Measurements from ENCODE around the gene TBC1D13. TPM values are rescaled to one million over a fixed set of nuclear protein-coding genes. Genes with fewer than 3 reads are reported as not detected.

Gene TBC1D13
- total RNA-seq, 1 donor from 2014 or later: 16.6 TPM

DNA sequence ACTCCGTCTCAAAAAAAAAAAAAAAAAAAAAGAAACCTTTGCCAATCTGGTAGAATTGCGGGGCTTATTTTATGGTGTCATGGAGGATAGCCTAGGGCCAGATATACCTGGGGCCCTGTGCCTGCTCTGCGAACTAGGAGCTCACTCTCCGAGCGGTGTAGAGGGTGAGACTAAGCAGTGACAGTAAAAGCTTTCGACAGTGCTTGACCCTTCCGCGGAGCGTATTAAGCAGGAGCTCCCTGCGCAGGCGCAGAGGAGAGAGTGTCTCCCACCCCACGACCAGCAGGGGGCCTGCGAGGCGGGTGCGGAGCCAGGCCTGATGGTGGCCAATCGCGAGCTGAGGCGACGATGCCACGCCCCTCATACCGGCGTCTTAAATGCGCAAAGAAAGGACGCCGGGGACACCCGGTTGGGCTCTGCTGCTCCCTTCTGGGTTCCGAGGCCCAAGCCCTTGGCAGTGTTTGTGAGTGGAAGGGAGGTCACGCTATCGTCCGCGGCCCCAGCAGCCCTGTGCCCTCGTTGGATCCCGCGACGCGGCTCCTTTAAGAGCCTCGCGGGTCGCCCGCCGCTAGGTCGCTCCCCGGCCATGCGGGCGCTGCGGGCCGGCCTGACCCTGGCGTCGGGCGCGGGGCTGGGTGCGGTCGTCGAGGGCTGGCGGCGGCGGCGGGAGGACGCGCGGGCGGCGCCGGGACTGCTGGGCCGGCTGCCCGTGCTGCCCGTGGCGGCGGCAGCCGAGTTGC is 31.2 kb downstream of the TBC1D13 start, which contains the start of gene ENDOG:
Gene ENDOG, plus strand, starts transcription at position 402 of the 740 bp plus-strand sequence. Its CDS starts 185 bp downstream, at position 587.
- DNase-seq (peak; percentile 99), ATAC-seq (ENCODE audit: poor library complexity) (peak; percentile 94)
- intact Hi-C loops (cut with DNase I): no loop called here

DNA sequence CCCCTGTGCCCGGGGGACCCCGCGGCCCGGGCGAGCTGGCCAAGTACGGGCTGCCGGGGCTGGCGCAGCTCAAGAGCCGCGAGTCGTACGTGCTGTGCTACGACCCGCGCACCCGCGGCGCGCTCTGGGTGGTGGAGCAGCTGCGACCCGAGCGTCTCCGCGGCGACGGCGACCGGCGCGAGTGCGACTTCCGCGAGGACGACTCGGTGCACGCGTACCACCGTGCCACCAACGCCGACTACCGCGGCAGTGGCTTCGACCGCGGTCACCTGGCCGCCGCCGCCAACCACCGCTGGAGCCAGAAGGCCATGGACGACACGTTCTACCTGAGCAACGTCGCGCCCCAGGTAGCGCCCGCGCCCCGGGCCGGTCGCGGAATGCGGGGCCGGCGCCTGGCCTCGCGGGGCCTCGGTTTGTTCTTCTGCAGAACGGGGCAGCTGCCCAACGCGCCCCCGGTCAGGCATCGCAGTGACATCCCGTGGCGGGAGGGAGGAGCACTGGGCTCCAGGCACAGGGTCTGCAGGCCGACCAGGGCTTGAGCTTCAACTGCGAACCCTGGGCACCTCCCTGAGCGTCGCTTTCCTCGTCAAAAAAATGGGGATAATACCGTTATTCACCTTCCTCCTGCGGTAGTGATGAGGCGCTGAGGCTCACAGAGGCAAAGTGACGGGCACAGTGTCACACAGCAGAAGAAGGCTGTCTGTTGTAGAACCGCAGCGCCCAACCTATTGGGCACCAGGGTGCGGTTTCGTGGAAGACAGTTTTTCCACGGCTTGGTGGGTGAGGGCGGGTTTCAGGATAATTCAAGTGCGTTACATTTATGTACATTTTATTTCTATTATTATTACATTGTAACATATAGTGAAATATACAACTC is 32.0 kb downstream of the TBC1D13 start:
- DNase-seq: peak; percentile 75
- intact Hi-C loops (cut with DNase I): no loop called here
- ATAC-seq (ENCODE audit: poor library complexity): peak; percentile 18

DNA sequence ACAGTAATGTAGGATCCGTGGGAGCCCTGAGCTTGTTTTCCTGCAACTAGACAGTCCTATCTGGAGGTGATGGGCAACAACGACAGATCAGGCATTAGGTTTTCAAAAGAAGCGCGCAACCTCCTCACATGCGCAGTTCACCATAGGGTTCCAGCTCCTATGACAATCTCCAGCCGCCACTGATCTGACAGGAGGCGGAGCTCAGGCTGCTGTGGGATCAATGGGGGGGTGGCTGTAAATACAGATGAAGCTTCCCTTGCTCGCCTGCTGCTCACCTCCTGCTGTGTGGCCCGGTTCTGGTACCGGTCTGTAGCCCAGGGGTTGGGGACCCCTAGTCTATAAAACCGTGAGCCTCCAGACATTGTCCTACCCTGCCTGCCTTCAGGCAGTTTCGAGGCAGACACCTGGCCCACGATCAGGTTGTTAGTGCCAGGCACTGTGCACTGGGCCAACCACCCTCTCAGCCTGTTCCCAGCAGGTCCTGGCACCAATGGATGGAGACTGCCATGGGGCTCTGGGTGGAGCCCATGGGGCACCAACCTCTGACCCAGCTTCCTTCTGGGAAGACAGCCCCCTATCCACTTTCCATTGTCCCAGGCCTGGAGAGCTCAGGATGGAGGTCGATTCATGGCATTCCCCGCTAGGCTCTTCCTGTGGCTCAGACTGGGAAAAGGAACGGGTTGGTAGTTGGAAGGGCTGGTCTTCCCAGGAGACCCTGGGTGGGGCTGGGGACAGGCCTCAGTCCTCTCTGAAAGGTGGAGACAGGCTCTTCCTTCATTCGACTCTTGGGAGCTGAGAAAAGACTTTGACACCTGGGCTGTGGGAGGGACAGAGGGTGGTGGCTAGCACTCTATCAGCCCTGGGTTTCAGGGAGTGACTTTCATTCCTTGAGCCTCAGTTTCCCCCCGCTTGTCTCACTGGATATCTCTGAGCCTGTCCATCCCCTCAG is 32.9 kb downstream of the TBC1D13 start:
- DNase-seq: peak; percentile 68
- intact Hi-C loops (cut with DNase I): no loop called here
- peak; percentile 68 for ATAC-seq (ENCODE audit: poor library complexity)

DNA sequence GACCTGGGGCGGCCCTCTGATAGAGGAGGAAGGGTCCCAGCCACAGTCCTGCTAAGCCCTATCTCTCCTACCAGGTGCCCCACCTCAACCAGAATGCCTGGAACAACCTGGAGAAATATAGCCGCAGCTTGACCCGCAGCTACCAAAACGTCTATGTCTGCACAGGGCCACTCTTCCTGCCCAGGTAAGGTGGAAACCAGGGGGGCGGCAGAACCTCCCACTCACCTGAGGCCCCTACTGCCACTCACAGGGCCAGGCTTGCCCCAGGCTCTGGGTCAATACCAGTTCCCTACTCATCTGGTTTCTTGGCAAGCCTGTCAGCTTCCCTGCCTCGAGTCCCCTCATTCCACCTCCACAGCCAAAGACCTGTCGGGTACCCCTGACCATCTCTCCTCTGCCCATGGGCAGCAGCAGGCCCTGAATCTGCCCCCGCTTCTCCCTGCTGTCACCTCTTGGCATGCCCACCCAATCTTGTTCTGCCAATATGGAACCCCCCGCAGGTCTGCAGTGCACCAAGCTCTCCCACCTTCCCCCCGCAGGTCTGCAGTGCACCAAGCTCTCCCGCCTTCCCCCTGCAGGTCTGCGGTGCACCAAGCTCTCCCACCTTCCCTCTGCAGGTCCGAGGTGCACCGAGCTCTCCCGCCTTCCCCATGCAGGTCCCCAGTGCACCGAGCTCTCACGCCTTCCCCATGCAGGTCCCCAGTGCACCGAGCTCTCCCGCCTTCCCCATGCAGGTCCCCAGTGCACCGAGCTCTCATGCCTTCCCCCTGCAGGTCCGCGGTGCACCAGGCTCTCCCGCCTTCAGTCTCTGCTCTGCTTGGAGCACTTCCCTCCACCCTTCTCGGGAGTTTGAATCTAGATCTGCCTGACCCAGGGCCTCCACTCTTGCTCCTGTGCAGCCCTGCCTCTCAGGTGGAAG is 33.9 kb downstream of the TBC1D13 start:
- ATAC-seq (ENCODE audit: poor library complexity) (no peak), DNase-seq (no peak)
- intact Hi-C loops (cut with DNase I): no loop called here

DNA sequence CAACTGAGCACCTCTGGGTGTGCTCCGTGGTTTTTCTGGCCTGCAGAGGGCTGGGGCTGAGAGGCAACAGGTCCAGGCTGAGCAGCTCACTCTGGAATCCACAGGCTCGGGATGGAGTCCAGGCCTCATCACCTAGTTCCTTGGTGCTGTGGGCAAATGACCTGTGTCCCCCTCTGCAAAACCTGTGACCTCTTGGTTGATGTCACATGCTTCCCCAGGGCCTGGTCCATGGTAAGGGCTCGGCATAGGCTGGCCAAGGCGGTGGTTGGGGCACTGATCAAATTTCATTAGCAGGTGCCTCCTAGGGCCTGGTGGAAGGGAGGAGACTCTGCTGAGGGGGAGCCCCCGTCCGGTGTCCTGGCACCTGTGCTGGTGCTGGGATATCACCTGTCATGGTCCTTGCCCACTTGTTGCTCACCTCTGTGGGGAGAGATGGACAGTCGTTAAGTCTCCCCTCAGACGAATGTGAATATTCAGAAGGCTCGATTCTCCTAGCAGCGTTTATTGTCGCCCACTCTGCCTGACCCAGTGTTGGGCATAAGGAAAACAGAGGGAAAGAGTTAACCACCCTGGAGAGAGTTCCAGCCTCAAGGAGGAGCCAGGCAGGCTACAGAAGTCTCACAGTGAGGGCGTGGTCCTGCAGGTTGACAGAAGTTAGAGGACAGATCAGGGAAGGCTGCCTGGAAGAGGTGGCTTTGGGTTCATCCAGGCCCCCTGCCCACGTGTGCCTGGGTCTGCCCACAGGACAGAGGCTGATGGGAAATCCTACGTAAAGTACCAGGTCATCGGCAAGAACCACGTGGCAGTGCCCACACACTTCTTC is 34.7 kb downstream of the TBC1D13 start:
- DNase-seq: no peak

DNA sequence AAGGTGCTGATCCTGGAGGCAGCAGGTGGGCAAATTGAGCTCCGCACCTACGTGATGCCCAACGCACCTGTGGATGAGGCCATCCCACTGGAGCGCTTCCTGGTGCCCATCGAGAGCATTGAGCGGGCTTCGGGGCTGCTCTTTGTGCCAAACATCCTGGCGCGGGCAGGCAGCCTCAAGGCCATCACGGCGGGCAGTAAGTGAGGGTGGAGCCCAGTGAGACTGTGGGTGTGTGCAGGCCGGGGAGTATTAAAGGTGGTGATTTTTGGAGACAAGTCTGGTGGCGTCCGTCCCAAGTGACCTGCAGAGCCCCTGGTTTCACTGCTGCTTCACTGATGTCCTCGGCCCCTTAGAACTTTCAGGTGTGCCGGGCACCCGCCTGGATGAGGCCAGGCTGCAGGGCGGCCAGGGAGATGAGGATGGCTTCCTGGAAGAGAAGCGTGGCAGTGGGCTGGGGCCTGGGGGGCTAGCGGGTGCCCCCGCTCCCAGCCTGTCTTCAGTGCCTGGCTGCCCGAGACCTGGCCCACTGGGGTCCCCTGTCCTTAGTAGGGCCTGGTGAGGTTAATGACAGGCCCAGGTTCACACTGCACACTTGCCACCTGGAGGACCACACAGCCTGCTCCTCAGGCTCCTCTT is 35.5 kb downstream of the TBC1D13 start:
- DNase-seq: no peak
- intact Hi-C loops (cut with DNase I): no loop called here
- no peak for ATAC-seq (ENCODE audit: poor library complexity)

More for the DNA sequence above, 34.7 kb downstream of the TBC1D13 start:
- intact Hi-C loops (cut with DNase I): no loop called here
- ATAC-seq (ENCODE audit: poor library complexity): no peak

DNA sequence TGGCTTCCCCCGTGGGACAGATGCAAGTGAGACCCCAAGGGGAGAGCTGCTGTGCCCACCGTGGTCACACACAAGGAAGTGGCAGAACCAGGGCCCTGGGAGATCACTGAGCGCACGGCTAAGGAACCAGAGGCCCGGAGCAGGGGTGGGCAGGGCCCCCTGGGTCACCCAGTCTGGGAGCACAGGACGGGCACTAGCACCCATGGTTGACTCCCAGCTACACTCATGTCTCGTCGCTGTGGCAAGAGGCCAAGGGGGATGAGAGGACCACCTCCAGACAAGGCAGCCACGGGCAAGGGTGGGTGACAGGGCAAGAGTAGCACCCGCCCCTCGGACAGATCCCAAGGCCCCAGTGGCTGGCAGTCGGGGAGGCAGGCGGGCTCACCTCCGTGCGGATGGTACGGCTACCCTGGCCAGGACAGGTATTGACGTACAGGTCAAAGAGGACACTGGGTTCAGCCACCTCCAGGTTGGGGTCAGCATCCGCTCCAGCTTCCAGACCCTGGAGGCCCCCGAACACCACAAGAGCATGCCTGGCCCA is 36.4 kb downstream of the TBC1D13 start:
- intact Hi-C loops (cut with DNase I): no loop called here
- DNase-seq: no peak
- no peak for ATAC-seq (ENCODE audit: poor library complexity)

DNA sequence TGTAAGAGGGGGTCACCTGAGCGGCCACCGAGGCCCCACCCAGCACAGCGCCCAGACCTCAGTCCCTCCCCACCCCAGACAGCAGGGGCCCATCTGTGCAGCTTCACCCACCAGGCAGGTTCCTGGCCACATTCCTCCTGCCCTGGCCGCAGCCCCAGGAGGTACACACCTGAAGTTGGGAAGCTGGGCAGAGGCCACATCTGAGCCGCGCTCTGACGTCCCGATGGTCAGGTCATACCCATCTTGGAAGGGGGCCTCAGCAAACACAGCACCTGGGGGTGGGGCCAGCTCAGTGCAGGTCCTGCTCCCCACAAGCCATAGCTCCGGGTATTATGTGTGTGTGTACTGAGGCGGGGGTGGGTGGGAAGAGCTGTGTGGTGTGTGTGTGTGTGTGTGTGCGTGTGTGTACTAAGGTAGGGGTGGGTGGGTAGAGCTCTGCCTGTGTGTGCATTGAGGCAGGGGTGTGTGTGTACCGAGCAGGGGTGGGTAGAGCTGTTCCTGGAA is 36.9 kb downstream of the TBC1D13 start:
- intact Hi-C loops (cut with DNase I): no loop called here
- no peak for ATAC-seq (ENCODE audit: poor library complexity)
- DNase-seq: no peak

DNA sequence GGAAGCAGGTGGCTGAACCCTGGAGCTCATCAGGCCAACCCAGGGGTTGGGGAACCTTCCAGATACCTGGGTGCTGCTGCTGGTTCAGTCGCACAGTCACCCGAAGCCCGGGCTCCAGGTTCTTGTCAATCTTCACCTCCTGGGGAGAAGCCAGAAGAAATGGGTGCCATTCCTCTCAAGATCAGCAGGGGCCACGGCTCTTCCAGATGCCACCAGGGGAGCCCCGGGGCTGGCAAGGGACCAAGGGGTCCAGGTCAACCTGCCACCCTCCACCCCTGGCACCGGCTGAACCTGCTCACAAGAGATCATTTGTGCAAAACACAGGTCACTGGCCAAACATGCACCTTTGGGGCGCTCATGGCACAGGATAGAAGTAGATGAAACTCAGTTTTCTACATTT is 37.9 kb downstream of the TBC1D13 start:
- DNase-seq (no peak), ATAC-seq (ENCODE audit: poor library complexity) (no peak)
- intact Hi-C loops (cut with DNase I): no loop called here

DNA sequence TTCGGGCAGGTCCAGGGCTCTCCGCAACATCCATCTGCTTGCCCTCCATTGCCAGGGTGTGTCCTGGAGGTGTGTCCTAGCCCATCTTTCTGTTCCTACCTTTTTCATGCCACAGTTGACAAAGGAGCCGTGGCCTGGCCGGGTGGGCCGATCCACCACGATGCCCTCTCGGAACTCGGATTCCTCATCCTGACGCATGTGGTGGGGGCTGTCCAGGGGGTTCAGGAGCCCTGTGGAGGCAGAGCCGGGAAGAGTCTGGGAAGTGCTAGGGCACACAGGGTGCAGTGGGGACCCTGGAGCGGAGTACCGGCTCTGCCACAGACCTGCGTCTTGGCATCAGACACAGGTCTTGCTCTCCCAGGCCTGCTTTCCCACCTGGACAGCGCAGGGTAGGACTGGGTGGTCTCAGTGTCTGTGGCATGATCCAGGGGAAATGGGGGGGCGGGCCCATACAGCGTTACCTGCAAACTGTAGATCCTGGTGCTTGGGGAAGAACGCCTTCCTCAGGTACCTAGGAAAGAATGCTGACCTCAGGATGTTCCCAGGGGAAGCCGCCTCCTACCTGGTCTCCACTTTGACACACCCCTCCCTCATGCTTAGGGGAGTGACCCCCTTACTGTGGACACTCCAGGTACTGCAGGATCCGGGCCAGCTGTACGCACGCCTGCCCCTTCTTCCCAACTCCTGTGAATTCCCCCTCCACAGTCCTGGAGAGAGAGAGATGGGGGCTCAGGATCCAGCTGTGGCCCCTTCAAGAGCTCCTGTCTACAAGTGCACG is 39.1 kb downstream of the TBC1D13 start:
- intact Hi-C loops (cut with DNase I): no loop called here
- no peak for ATAC-seq (ENCODE audit: poor library complexity)
- DNase-seq: no peak

DNA sequence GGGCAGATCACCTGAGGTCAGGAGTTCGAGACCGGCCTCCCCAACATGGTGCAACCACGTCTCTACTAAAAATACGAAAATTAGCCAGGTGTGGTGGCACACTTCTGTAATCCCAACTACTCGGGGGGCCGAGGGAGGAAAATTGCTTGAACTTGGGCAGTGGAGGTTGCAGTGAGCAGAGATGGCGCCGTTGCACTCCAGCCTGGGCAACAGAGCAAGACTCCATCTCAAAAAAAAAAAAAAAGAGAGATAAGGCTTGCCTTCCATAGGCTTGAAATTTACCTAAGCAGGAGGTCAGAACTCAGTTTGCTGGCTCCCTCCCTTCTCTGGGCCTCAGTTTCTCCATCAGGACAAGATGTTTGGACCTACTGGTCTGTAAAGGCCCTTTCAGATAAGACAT is 41.2 kb downstream of the TBC1D13 start:
- DNase-seq: no peak
- no peak for ATAC-seq (ENCODE audit: poor library complexity)
- intact Hi-C loops (cut with DNase I): no loop called here

DNA sequence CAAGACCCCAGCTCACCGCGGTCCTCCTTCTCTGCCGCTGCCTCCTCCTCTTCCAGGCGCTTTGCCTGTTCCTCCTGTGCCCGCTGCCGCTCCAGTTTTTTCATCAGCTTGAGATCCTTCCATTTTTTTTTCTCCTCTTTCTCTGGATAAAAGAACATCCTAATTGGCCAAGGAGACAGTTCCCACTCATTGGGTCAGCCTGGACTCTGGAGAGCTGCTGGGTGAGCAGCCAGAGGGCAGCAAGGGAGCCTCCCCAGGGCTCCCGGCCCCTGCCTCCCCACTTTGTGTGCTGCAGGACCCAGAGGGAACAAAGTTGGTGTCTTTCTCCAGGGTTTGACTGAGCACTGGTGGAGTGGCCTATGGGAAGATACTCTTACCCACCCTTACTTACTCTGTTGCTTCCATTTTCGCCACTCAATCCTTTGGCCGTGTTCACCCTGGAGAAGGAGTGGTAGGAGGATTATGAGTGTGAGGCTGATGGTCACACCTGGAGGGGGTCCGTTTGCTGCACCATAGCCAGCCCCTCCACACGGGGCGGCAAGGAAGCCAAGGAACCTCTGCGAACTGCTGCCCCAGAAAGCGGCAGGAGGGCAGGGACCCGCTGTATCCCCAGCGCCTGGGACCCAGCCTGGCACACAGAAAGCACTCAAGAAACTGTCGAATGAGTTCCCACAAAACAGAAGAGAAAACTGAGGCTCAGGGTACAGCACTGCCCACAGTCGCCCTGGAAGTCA is 41.8 kb downstream of the TBC1D13 start:
- intact Hi-C loops (cut with DNase I): no loop called here
- DNase-seq: no peak
- ATAC-seq (ENCODE audit: poor library complexity): no peak

DNA sequence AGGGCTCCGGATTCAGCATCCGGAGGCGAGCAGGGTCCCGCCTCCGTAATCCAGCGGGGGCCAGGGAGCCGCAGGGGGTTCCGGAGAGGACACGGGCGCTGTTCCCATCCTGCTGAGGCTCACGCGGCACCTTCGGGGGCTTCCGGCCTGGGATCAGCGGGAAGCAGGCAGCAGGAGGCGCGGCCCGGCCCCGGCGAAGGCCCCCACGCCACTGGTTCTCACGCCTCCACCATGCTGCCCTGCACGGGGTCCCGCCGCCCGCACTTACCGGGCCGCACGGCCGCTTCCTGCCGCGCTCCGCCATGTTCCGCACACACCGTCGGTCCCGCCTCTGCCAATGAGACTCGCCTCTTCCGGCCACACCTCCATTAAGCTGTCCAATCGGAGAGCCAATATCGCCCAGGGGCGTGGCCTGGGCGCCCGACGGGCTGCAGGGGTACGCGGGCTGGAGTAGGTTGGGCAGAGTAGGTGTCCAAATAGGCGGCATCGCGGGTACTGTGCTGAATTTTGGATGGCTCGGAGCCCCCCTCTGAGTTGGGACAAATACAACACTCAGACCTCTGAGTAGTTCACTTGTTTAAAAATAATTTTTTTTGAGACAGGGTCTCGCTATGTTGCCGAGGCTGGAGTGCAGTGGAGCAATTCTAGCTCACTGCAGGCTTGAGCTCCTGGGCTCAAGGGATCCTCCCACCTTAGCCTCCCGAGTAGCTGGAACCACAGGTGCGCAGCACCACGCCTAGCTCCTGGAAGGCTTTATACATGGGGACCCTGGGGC is 42.6 kb downstream of the TBC1D13 start, which contains the start of gene SPOUT1:
Gene SPOUT1, minus strand, starts transcription at position 318 of the 775 bp plus-strand sequence. Its CDS starts 14 bp downstream, at position 304.
- ATAC-seq (ENCODE audit: poor library complexity) (peak; percentile 99), DNase-seq (peak; percentile 95)
- intact Hi-C loops (cut with DNase I): no loop called here

DNA sequence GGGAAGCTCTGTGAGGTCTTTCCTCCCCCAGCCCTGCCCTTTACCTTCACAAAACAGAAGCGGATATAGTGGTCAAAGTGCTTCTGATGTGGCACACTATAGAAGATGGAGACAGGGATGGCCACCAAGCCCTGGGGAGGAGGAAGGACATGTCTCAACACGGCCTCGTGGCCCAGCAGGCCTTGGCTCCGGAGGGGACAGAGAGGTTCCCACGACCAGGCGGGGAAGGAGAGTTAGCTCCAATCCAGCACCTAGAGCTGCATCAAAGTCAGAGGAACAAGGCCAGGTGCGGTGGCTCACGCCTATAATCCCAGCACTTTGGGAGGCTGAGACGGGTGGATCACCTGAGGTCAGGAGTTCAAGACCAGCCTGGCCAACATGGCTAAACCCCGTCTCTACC is 46.6 kb downstream of the TBC1D13 start:
- DNase-seq: peak; percentile 26
- ATAC-seq (ENCODE audit: poor library complexity): no peak
- intact Hi-C loops (cut with DNase I): no loop called here
